Loucy (cell line): Measurements from ENCODE around the gene MAP3K5.

Source experiments
- CTCF ChIP-seq: fragments of 200-600 bp; sonication (generic); conservative IDR thresholded peaks from 2 replicates; pipeline ENCODE4 v1.5.1; 2014; ENCODE audit warnings: mild to moderate bottlenecking, antibody characterized with exemption, low read length
- EZH2phosphoT487 ChIP-seq: fragments of 200-600 bp; IDR thresholded peaks from 2 replicates; pipeline ENCODE4 v1.6.1; 2018; ENCODE audit warnings: antibody characterized with exemption, mild to moderate bottlenecking, moderate library complexity, borderline replicate concordance

GRCh38 chr6:136524936-136525413, 267.3 kb downstream of the MAP3K5 start:
- TF ChIP-seq CTCF (no peak), EZH2phosphoT487 (no peak)
